Pancreas (tissue), 10 donors: ENCODE results near the gene ZMIZ1. TPM values are rescaled to one million over a fixed set of nuclear protein-coding genes. Genes with fewer than 3 reads are reported as not detected.
A peak's percentile ranks its signal among the peaks of the same experiment; 100 is the strongest.

Experiments used
- ATAC-seq, 4 donors: fragments of 200-7000 bp; cut with Tn5 transposase; one replicate each; pipeline versions ENCODE4 v1.8.0 to v1.9.1; 2020; ENCODE audit warnings: mild to moderate bottlenecking in 4 of 4, moderate library complexity in 4 of 4
- DNase-seq, 6 donors: peaks; one replicate each; pipeline ENCODE4 v3.0.0-alpha.2; 2020
- FAIRE-seq: peaks from 2 replicates; lab custom pipeline; 2012; peaks lifted over from hg19 to GRCh38; lab: Jason Lieb, UNC
- H3K27ac ChIP-seq, 4 donors: fragments of 200-600 bp; sonication (generic); 1 replicate in 3 of 4; 2 replicates in 1 of 4; pipeline versions ENCODE4 v1.5.0 to v1.8.0; 2020
- H3K27me3 ChIP-seq, 4 donors: fragments of 200-600 bp; one replicate each; pipeline ENCODE4 v1.8.0; 2021
- H3K36me3 ChIP-seq, 3 donors: fragments of 200-600 bp; sonication (generic) in 1 of 3; one replicate each; pipeline versions ENCODE4 v1.5.0 to v1.8.0; 2020 to 2021
- H3K4me1 ChIP-seq, 3 donors: fragments of 200-600 bp; one replicate each; pipeline ENCODE4 v1.8.0; 2021
- H3K4me3 ChIP-seq, 4 donors: fragments of 200-600 bp; sonication (generic) in 2 of 4; one replicate each; pipeline versions ENCODE4 v1.5.0 to v1.8.0; 2020 to 2021
- H3K9me3 ChIP-seq, 4 donors: fragments of 200-600 bp; one replicate each; pipeline ENCODE4 v1.8.0; 2021
- CTCF ChIP-seq, 4 donors: fragments of 200-600 bp; sonication (generic) in 3 of 4; IDR thresholded peaks; one replicate each; pipeline versions ENCODE4 v1.5.0 to v1.8.0; 2021; ENCODE audit warnings: antibody characterized with exemption in 4 of 4
- WGBS, 2 donors: extraction: QIAGEN DNeasy Blood & Tissue Kit; methylation state at CpG; one replicate each; pipeline ENCODE4 v1.1.7; 2013; 5-methylcytosine and 5-hydroxymethylcytosine counted together
- intact Hi-C, 3 donors: fragments of 100-400 bp; cut with DNase I; formaldehyde crosslinking; loops; one replicate each; pipeline versions ENCODE4 v1.11.1 to v1.14.2; 2022
- polyA plus RNA-seq, 2 donors: library from polyadenylated mRNA; stranded (reverse); fragments of 200-250 nt; gene quantifications; one replicate each; pipeline ENCODE4 v1.2.3, GENCODE V29; 2013
- total RNA-seq, 6 donors: library from RNA; stranded (reverse); fragmentation: NEBNext Ultra II Directional in 4 of 6; extraction: Animal tissue kit (Norgen Biotek cat#: 25700) in 4 of 6; gene quantifications; one replicate each; pipeline versions ENCODE4 v1.2.1 to v1.2.4, GENCODE V29; 2021 to 2023
- donor health status: healthy with polysubstance abuse.
- donor health status: DM: no; HTN: no; CAD: no; lungs with moderate emphysema.
- donor health status: DM: no; HTN: no; CAD: no.
- donor health status: control.
- donor health status: control.
- donor health status: Bipolar disorder and iron deficiency.
- donor health status: DM: yes; HTN: yes; CAD: no.
- donor health status: DM: no; HTN: no; CAD: no.
- donor health status: DM: no; HTN: no; CAD: no.
- donor health status: DM: yes; HTN: yes; CAD: no.

ZMIZ1 gene
- total and polyA plus RNA-seq, 8 donors, result 14.5 to 45.0 (median 21.9) TPM

- Histone ChIP-seq H3K27me3 (no peaks in the 10 kb centered on the region), H3K9me3 (no peaks in the 10 kb centered on the region), H3K4me1 (peaks cover 0 to 19% (median 11%) of the 10 kb centered on the region in 3 donors), H3K4me3 (no peak overlapping the region), H3K36me3 (no peaks in the 10 kb centered on the region), H3K27ac (peak overlapping the region; percentile 40 to 73 (median 55))
- WGBS, 2 donors, result 81 to 83% methylated on average over 22 of the region's 22 CpGs
- no peak for TF ChIP-seq CTCF (IDR thresholded peaks at IDR 0.05)
- peak in 1 of 6 donors; percentile 45 for DNase-seq
- FAIRE-seq, result no peak
- no peak for ATAC-seq
- intact Hi-C loops, result no loop called here
These were observed 87.8 kb downstream of the ZMIZ1 start for GRCh38 chr10:79156334-79157274.

- FAIRE-seq, result no peak
These were observed 89.2 kb downstream of the ZMIZ1 start for GRCh38 chr10:79158004-79158340.

GRCh38 chr10:79158402-79159097, 89.8 kb downstream of the ZMIZ1 start:
- H3K9me3 ChIP-seq, result no peaks in the 10 kb centered on the region
- no peak for TF ChIP-seq CTCF (IDR thresholded peaks at IDR 0.05)
- H3K4me1 ChIP-seq, result peaks cover 0 to 19% (median 11%) of the 10 kb centered on the region in 3 donors
- H3K36me3 ChIP-seq, result no peaks in the 10 kb centered on the region
- peak in 1 of 6 donors; percentile 60 for DNase-seq
- no peak for FAIRE-seq
- no peak overlapping the region for H3K4me3 ChIP-seq
- WGBS, 2 donors, result 88 to 90% methylated on average over 9 of the region's 9 CpGs
- no peaks in the 10 kb centered on the region for H3K27me3 ChIP-seq
- intact Hi-C loops, result no loop called here
- peak overlapping the region; percentile 62 to 73 (median 66) for H3K27ac ChIP-seq
- no peak for ATAC-seq

More at GRCh38 chr10:79158004-79158340, 89.2 kb downstream of the ZMIZ1 start:
- H3K27me3 ChIP-seq, result no peaks in the 10 kb centered on the region
- H3K4me1 ChIP-seq, result peaks cover 0 to 19% (median 11%) of the 10 kb centered on the region in 3 donors
- H3K27ac ChIP-seq, result peak overlapping the region; percentile 62 to 73 (median 66)
- DNase-seq, result no peak
- TF ChIP-seq CTCF (IDR thresholded peaks at IDR 0.05), result no peak
- H3K9me3 ChIP-seq, result no peaks in the 10 kb centered on the region
- WGBS, 2 donors, result 38 to 48% methylated on average over 5 of the region's 5 CpGs
- no peaks in the 10 kb centered on the region for H3K36me3 ChIP-seq
- H3K4me3 ChIP-seq, result no peak overlapping the region
- intact Hi-C loops, result no loop called here
- ATAC-seq, result peak in 1 of 4 donors; percentile 5

GRCh38 chr10:79159141-79159651, 90.4 kb downstream of the ZMIZ1 start:
- Histone ChIP-seq H3K36me3 (no peaks in the 10 kb centered on the region), H3K4me1 (peaks cover 0 to 19% (median 11%) of the 10 kb centered on the region in 3 donors), H3K27ac (peak overlapping the region; percentile 23 to 68 (median 60)), H3K9me3 (no peaks in the 10 kb centered on the region), H3K27me3 (no peaks in the 10 kb centered on the region), H3K4me3 (no peak overlapping the region)
- TF ChIP-seq CTCF (IDR thresholded peaks at IDR 0.05), result no peak
- ATAC-seq (peak in 1 of 4 donors; percentile 29), DNase-seq (peak in 1 of 6 donors; percentile 69), FAIRE-seq (no peak)
- WGBS, 2 donors, result 78 to 83% methylated on average over 18 of the region's 18 CpGs
- intact Hi-C loops, result no loop called here
